COLO829 (cell line): ENCODE results near the gene SSRP1.

ENCODE experiments used
- DNase-seq: peaks from one replicate; pipeline ENCODE4 v3.0.0; 2012; ENCODE audit warnings: low spot score

The SSRP1 gene

DNA sequence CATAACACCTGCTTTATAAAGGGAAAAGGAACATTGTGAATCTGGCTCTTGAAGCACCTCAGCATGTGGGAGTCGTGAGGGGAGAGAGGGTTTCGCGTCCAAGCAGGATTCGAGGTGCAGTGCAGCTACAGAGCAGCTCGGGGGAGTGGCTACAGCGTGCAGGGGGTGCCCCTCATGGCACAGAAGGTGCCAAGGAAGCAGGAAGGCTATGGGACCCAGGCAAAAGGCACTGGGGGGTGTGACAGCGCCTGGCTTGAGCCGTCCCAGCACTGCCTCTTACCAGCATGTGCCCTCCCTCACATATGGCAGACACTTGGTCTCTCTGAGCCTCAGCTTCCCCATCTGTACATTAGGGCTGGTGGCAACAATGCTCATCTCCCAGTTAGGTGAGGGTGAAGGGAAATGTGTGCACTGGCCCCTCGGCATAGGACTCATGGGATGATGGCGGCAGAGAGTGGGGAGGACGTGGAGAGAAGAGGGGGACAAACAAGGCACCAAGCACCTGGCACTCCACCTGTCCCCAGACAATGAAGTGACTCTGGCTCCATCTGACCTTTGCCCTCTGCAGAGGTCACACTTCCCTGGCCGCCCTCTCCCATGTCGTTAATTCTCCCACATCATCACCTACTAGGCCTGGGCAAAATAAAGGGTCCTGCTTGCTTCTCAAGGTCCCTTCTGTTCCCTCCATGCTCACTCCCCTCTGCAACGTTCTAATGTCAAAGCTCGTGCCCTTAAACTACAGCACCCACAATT, 21.3 kb downstream of the SSRP1 start:
- DNase-seq, result no peak

GRCh38 chr11:57313788-57314135, 21.9 kb downstream of the SSRP1 start:
- DNase-seq, result no peak

DNA sequence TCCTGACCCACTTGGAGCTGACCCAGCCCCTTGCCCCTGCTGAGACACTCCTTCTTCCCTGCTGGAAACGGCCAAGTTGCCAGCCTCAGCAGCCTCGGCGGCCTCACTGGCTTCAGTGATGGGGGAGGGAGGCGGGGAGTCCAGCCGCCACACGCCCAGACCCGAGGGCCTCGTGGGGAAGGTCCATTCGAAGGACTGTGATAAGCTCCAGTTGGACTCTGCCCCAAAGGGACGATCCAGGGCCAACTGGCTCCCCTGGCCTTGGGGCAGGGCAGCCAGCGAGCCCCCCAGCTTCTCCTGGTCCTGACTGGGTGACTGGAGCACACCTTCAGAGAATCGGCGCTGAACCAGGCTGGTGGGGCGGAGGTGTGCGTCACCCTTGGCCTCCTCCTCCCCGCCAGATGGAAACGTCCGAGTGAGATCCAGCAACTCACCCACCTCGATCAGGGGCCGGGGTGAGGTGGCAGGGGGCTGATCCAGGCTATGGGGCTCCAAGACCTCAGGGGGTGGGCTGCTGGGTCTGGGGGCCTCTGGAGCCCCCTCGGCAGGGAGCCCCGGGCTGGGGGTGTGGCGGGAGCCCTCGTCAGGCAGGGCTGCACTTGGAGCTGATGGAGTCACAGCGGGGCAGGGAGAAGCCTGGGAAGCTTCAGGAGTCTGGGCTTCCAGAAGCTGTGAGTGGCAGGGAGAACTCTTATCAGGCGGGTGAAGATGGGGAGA, 22.5 kb downstream of the SSRP1 start:
- DNase-seq, result no peak

GRCh38 chr11:57312511-57313021, 23.1 kb downstream of the SSRP1 start:
- no peak for DNase-seq

- peak; percentile 99 for DNase-seq
Observed at GRCh38 chr11:57311109-57311936, 24.4 kb downstream of the SSRP1 start.

GRCh38 chr11:57310630-57311086, 25.0 kb downstream of the SSRP1 start:
- DNase-seq, result no peak

- DNase-seq, result no peak
Observed at GRCh38 chr11:57310091-57310490, 25.6 kb downstream of the SSRP1 start.

GRCh38 chr11:57309106-57310059, 26.3 kb downstream of the SSRP1 start:
- no peak for DNase-seq

DNA sequence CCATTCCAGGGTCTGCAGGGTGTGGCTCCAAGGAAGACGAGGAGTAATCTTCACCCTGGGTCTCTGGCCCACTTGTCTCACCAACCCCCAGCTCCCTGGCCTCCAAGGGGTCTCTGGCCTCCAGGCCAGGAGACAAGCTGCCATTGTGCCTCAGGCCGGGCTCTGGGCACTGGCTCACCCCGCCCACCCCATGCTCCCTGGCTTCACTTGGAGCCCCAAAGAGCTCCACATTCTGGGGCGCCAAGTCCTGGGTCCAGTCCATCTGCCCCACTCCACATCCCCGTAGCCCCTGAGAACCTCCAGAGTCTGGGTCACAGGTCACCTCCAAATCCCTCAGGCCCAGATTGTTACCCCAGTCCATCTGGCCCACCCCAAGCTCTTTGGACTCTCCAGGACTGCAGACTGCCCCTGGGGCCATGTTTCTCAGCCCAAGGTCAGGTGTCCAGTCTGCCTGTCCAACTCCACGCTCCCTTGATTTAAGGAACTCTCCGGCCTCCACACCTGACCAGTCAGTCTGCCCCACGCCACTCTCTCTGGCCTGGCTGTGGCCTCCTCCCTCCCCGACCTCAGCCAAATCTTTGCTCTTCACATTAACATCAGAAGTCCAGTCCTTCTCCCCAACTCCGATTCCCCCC, 27.1 kb downstream of the SSRP1 start:
- no peak for DNase-seq

DNA sequence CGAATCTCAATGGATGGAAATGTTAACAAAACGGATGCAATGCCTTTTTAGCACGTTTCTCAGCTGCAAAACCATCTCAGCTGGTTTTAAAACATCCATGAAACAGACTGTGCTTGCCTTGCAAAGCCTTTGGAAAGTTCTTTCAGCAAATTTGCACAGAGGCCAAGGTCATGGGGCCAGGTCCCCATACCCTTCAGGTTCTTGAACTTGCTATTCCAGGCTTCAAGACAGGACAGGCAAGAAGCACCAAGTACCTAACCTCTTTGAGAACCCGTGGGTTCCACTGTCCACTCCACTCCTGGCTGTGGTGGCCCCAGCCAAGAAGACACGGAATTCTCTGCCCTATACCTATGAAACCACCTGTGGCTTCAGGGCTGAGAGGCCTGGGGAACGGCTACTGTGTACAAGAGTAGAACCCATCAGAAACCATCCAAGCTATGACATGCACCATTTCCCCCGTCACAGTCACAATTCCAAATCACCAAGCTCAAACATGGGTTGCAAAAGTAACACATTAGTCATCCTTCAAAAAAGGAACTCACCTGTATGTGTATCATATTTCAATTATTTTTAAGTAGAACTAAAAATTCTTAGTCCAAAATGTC, 27.9 kb downstream of the SSRP1 start:
- no peak for DNase-seq

GRCh38 chr11:57306940-57307565, 28.6 kb downstream of the SSRP1 start:
- DNase-seq, result no peak

GRCh38 chr11:57306161-57306876, 29.4 kb downstream of the SSRP1 start:
- no peak for DNase-seq

DNA sequence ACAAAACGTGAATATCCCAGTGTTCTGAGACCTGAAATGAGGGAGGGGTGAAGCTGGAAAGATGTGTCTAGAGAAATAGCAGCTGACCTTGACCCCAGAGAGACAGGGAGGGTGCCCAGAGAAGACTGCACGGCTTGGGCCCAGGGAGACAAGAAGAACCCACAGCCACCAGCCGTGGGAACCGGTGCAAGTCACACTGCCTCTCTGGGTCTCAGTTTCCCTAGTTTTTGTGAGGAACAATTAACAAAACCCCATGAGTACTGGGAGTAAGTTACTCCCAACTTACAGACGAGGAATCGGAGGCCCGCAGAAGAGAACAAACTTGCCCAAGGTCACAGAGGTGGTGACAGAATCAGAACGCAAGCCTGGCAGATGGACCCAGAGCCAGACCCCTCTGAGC, 30.2 kb downstream of the SSRP1 start:
- DNase-seq, result no peak

DNA sequence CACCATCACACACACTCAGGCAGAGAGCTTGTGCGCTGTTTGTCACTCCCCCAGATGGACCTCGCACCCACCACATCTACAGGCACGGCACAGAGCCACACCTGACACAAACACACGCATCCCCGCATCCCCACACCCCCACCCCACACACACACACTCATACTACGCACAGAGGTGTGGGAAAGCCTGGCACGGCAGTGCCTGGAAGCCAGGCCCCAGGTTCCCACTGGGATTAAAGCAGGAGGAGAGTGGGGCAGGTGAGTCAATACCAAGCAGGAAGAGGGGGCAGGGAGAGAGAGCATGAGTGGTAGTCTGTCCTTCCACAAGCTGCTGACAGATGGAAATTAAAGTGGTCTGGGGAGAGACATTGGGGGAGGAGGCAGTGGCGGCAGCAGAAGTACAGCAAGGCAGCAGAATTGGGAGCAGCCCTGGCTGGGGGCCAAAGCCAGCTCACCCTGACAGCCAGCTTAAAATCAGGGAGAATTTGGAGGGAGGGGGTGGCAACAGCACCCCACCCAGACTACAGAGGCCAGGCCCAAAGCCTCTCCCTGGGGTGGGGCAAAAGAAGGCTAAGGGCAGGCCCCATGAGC, 31.6 kb downstream of the SSRP1 start:
- no peak for DNase-seq

GRCh38 chr11:57303280-57303989, 32.3 kb downstream of the SSRP1 start:
- no peak for DNase-seq

DNA sequence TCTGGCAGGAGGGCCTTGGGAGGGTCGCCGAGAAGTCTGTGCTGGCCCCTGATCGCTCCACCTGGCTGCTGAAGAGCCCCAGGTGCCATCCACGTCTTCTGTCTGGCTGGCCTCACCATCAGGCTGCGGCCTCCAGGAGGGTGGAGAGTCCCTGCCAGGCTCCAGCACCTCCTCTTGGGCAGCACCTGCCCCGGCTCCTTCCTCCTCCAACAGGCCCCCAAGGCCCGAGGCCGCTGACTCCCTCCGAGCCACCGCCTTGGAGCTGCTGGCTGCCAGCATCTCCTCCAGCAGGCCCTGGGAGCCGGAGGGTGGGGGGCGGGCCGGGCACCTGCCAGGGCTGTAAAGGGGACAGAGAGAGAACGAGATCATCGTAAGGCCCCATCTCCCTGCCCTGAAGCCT, 33.2 kb downstream of the SSRP1 start:
- no peak for DNase-seq

GRCh38 chr11:57301711-57302423, 33.8 kb downstream of the SSRP1 start:
- DNase-seq, result no peak

DNA sequence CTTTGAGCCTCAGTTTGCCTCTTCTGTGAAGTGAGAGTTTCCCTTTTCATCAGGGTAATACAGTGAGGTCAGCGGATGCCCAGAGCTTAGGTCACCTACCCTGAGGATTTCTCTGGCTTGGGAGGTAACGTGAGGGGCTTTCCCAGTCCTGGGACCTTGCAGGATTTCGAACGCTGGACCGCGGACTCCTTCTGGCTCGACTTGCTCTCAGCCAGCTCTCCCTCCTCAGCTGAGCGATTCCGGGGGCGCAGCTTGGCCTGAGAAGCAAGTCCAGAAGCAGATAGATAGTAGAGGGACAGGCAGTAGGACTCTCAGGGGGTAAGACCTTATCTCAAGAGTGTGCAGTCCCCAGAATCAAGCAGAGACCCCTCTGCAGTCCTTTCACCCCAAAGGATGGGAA, 34.9 kb downstream of the SSRP1 start:
- DNase-seq, result no peak
